Measurements from ENCODE around the gene CYSRT1. TPM values are rescaled to one million over a fixed set of nuclear protein-coding genes. Genes with fewer than 3 reads are reported as not detected.

The CYSRT1 gene
- total RNA-seq, 1 experiment from 2014 or later = 0.37 TPM

- DNase-seq (ENCODE audit: low spot score) = no peak
Measured at GRCh38 chr9:137226338-137227053, 1.5 kb downstream of the CYSRT1 start.

GRCh38 chr9:137227054-137227852 is 2.3 kb downstream of the CYSRT1 start, which contains the start of gene RNF224:
RNF224 (plus strand) TSS chr9:137227502; CDS start chr9:137228336, 834 bp downstream.
- peak; percentile 70 for DNase-seq (ENCODE audit: low spot score)

GRCh38 chr9:137227853-137228505 is 3.0 kb downstream of the CYSRT1 start:
- no peak for DNase-seq (ENCODE audit: low spot score)

GRCh38 chr9:137228506-137228967 is 3.6 kb downstream of the CYSRT1 start:
- DNase-seq (ENCODE audit: low spot score) = no peak

- no peak for DNase-seq (ENCODE audit: low spot score)
Measured at GRCh38 chr9:137228968-137229896, 4.3 kb downstream of the CYSRT1 start.

- no peak for DNase-seq (ENCODE audit: low spot score)
Measured at GRCh38 chr9:137229903-137230704, 5.1 kb downstream of the CYSRT1 start.

GRCh38 chr9:137230705-137231371 is 5.9 kb downstream of the CYSRT1 start, which contains the start of gene SLC34A3:
SLC34A3 (plus strand) TSS chr9:137230901; CDS start chr9:137231703, 802 bp downstream.
- DNase-seq (ENCODE audit: low spot score) = no peak

GRCh38 chr9:137231372-137232039 is 6.5 kb downstream of the CYSRT1 start:
- no peak for DNase-seq (ENCODE audit: low spot score)

GRCh38 chr9:137232101-137232500 is 7.1 kb downstream of the CYSRT1 start:
- DNase-seq (ENCODE audit: low spot score) = no peak

- no peak for DNase-seq (ENCODE audit: low spot score)
Measured at GRCh38 chr9:137232510-137232909, 7.5 kb downstream of the CYSRT1 start.

GRCh38 chr9:137233143-137233980 is 8.4 kb downstream of the CYSRT1 start:
- no peak for DNase-seq (ENCODE audit: low spot score)

- no peak for DNase-seq (ENCODE audit: low spot score)
Measured at GRCh38 chr9:137234055-137234697, 9.2 kb downstream of the CYSRT1 start.

GRCh38 chr9:137234758-137235423 is 9.9 kb downstream of the CYSRT1 start:
- DNase-seq (ENCODE audit: low spot score) = no peak

- no peak for DNase-seq (ENCODE audit: low spot score)
Measured at GRCh38 chr9:137235424-137236237, 10.7 kb downstream of the CYSRT1 start.

GRCh38 chr9:137236238-137236935 is 11.4 kb downstream of the CYSRT1 start:
- peak; percentile 74 for DNase-seq (ENCODE audit: low spot score)

All from H4 (cell line).